Brain pericyte (primary cell): ENCODE results near the gene CBR3.

ENCODE experiments used
- DNase-seq: peaks from one replicate; pipeline ENCODE4 v3.0.0-alpha.2; 2012; ENCODE audit warnings: low read depth, low spot score

The CBR3 gene

DNA sequence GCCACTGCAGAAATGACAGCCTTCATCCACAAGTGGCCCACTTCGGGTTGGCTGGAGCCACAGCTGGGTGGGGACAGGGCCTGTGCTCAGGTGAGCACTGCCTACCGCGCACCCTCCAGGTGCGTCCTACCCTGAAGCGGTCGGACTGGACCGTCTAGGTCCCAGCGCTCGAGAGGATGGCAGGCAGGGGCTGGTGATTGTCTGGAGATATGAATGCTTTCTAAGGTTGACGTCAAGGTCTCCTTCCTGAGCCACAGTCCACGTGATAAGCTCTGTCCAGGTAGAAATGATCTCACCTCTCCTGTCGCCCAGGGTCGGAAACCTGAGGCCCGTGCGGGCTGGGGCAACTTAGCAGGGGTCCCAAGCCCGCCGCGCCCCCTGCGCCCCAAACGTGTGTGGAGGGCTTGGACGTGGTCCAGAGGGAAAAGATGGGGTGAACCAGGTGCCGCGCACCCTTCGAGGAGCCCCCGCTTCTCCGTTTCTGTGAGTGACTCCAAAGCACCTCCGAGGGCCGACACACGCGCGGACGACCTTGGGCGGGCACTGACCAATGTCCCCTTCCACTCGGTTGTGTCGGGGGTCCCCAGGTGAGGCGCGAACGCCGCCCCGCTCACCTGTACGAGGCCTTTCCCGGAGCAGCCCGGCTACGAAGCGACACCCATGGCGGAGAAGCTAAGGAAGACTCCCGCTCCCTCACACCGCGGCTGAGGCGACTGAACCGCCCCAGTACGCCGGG is 20.9 kb downstream of the CBR3 start:
- no peak for DNase-seq

DNA sequence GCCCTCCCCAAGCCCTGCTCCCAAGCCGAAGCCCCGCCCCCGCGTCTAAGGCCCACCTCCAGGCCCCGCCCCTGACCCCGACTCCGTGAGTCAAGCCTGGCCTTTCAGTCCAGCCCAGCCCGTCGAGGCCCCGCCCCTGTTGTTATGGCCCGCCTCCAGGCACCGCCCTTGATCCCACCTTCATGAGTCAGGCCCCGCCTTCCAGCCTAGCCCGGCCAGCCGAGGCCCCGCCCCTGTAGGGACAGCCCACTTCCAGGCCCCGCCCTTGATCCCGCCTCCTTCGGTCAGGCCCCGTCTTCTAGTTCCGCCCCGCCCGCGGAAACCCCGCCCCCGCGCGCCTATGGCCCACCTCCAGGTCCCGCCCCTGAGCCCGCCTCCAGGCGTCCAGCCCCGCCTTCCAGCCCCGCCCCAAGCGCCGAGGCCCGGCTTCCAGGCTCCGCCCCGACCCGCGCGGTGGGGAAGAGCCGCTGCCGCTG is 21.5 kb downstream of the CBR3 start:
- DNase-seq = peak; percentile 98

DNA sequence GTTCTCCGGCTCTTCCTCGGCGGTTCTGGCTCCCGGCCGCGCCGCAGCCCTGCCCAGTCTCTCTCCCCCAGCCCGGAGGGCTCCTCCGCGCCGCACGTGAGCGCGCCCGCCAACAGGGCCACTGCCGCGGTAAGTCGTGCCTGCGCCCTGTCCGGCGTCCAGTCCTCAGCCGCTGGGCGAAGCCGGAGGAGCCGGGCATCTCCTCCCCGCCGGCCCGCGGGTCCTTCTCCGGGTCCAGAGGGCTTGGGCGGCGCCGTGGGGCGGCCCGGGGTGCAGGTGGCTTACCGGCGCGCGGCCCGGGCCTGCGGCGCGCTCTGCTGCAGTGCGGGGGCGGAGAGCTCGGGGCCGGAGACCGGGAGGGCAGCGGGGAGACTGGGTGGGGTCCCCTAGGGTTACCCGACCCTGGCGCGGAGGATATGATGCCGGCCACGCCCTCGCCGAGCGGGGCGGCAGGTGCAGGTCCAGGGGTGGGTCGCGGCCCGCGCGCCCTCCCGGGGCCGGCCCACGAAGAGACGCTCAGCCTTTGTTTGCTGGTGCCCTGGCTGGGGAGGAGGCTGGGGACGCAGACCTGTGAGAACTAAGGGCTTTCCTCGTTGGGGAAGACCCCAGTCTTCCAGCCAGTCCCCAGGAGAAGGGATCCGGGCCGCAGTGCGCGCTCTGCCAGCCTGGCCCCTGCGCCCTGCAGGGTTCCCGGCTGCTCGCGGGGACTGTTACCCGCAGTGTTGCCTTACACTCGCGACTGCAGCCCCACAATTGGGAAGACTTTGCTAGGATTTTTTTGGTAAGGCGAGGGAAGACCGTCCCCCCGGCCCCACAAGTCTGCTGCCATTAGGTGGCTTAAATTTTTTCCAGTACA is 22.2 kb downstream of the CBR3 start, which contains the start of gene DOP1B:
DOP1B (plus strand) TSS at position 10 of the 856 bp plus-strand sequence. CDS start 7,910 bp downstream, outside the sequence.
- DNase-seq = no peak

DNA sequence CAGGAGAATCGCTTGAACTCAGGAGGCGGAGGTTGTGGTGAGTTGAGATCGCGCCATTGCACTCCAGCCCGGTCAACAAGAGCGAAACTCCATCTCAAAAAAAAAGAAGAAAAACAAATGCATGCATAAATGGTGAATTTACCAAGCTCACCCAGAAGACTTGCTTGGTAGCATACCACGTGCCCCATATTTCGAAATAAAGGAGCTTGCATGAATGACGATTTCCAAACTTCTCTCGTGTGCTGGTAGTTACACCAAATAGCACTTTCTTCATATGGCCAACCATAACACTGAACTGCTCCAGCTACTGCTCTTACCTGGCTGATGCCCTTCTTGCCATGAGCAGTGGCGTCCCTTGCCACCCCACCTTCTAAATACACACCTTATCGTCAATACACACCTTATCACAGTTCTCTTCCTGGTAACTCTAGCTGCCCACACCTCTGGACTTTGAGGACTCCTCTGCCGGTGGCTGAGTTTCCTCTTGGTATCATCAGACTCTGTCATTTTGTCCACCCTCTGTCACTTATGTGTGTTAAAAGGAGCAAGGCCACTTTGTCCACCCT is 24.6 kb downstream of the CBR3 start:
- DNase-seq = no peak

DNA sequence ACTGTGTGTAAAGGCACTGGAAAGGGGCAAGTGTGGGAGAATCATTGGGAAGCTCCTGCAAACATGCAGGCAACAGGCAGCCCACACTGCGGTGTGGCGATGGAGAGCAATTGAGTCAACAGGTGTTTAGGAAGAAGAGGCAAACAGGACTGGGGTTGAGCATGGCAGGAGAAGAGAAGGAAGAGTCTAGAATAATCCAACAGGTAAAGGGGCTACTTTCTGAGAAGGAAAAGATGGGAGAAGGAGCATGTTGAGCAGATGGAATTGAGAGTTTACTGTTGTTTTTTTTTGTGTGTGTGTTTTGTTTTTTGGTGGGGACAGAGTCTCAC is 25.9 kb downstream of the CBR3 start:
- no peak for DNase-seq

DNA sequence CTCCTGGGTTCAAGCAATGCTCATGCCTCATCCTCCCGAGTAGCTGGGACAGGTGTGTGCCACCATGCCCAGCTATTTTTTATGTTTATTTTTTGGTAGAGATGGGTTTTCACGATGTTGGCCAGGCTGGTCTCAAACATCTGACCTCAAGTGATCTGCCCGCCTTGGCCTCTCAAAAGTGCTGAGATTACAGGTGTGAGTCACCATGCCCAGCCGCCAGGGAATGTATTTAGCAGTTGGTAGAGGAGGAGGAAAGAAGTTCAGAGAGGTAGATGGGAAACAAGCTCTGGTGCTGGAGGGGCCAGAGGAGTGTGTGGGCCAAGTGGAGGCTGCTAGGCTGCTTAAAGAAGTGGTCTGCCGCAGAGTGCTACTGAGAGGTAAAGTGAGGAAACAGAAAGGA is 27.8 kb downstream of the CBR3 start:
- DNase-seq = no peak

DNA sequence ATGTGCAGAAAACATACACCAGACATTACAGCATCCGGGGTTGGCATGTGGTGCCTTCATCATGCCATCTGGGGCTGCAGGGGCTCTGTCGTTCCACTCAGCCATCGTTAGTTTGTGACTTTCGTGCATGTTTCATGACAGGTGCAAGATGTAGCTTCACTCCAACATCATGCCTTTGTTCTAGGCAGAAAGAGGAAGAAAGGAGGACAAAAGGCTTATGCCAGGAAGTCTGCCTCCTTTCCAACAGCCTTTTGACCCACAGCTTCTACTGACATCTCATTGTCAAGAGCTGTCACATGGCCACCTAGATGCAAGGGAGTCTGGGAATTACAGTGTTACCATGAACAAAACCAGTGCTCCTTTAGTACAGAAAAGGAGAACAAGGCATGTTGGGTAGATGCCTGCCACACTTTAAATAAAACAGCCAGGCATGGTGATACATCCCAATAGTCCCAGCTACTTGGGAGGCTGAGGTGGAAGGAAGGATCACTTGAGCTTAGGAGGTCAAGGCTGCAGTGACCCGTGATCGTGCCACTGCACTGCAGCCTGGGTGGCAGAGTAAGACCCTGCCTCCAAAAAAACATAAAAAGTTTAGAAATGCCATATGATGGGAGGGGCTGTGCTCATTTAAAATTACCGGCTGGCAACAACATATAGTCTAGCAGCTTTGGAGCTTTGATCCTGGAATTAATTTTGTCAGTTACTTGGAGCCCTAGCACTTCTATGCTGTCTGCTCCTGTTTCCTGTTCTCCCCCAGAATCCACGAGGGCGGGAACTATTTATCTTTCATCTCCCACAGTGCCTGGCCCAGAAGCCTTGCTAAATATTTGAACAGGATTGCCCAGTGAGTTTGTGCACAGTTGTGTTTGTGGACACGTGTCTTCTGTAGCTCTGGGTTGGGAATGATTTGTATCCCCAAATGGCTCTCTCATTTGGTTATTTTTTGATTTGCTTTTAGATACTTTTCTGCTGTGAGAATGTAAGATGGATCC is 29.2 kb downstream of the CBR3 start:
- DNase-seq = no peak

DNA sequence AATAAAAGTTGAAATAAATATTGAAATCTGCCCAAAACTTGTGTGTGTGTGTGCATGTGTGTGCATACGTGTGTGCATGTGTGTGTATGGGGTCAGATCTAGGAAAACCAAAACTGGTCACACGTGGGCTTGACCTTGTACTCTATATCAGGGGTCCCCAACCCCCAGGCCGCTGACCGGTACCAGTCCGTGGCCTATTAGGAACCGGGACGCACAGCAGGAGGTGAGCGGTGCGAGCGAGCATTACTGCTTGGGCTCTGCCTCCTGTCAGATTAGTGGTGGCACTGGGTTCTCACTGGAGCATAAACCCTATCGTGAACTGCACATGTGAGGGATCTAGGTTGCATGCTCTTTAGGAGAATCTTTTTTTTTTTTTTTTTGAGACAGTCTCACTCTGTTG is 30.5 kb downstream of the CBR3 start:
- DNase-seq = no peak

DNA sequence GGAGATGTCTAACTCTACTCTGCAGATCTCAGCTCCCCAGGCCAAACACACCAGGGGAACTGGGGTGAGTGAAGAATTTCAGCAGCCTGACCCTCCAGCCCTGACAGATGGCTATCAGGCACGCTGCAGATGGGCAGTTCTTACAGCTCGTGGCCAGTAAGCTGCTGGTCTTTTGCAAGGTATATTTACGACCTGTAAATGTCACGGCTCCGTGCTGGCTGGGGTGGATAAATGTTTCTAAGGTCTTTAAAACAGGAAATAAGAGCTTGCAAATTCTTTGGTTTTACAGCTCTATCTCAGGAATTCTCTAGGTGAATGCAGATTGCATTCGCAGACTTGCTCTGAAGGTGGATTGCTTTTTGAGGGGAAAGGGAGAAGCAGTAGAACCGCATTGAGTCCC is 31.8 kb downstream of the CBR3 start:
- DNase-seq = no peak

DNA sequence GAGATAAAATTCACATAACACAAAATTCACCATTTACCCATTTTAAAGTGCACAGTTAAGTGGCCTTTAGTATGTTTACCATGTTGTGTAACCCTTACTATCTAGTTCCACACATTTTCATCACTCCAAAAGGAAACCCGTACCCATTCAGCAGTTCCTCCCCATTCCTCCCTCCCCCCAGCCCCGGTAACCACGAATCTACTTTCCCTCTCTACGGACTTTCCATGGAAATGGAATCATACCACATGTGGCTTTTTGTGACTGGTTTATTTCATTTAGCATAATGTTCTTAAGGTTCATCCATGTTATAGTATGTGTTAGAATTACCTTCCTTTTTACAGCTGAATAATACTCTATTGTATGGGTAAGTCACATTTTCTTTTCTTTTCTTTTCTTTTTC is 32.7 kb downstream of the CBR3 start:
- DNase-seq = no peak

DNA sequence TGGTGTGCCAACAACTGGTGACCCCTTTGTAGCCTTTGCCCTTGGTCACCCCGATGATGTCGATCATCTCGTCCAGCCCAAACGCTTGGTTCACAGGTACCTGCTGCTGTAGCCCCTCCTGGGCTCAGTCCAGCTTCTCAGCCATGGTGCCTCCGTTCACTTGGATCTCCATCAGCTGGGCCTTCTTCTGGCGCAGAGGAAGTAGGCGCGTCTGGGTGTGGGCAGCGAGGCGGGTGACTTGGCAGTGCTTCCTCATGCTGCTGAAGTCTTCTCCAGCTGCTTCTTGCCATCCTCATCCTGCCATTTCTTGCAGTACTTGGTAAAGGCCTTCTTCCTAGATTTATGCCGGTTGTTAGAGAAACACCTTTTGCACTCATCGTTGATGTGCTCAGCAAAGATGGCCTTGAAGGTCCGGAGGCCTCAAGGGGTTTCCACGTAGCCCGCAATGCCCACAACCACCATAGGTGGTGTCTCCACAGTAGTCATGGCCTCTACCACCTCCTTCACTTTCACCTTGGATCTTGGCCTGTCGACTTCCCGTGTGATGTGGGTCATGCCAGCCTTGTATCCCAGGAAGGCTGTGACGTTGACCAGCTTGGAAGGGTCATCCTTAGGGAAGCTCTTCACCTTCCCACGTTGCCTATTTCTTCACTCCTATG is 34.7 kb downstream of the CBR3 start:
- no peak for DNase-seq

DNA sequence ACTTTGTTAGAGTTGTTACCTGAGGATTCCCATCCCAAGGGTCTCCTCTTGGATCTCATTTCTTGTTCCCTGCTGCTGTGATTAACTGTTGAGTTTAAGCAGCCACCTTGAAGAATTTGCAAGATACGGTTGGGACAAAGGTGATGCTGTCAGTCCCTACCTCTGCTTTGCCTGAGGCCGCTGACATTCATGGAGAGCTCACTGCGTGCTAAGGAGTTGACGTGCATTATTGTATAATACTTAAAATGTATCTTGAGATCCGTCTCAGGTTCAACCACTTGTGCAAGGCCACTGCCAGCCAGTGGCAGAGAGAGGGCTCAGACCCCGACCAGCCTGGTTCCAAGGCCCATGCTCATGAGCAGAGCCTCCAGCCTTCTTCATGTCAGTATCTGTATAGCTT is 35.9 kb downstream of the CBR3 start:
- DNase-seq = no peak

DNA sequence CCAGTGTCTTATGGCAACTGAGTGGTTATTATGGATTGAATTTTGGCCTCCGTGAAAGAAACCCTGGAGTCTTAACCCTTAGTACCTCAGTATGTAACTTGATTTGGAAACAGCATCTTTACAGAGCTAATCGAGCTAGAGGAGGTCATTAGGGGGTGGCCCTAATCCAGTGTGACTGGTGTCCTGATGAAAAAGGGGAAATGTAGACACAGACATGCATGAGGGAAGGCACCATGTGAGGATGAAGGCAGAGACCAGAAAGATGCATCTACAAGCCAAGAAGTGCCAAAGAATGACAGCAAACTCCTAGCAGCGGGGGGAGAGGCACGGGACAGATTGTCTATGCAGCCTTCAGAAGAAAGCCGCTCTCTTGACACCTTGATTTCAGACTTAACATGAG is 36.5 kb downstream of the CBR3 start:
- no peak for DNase-seq

DNA sequence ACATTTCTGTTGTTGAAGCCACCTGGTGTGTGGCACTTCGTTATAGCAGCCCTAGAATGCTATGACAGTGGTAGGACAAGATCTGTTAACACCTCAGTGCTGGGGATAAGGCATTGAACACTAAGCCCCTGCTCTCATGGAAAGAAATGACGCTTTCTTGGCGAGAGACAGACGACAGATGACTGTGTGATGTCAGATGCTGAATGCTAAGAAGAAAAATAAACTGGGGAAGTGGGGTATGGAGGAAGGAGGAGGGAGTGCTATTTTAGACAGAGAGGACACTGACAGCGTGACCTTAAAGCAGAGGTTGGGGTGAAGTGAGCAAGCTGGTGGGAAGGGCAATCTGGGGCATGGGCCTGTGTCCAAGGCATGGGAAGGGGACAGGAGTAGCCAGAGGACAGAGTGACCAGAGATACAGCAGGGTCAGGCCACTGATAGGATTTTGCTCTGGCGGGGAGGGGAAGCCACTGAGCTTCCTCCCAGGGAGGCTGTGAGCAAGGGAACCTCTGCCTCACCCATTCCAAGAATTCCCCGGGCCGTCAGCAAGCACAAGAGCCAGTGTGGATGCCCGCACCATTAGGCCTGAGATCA is 37.0 kb downstream of the CBR3 start:
- no peak for DNase-seq

DNA sequence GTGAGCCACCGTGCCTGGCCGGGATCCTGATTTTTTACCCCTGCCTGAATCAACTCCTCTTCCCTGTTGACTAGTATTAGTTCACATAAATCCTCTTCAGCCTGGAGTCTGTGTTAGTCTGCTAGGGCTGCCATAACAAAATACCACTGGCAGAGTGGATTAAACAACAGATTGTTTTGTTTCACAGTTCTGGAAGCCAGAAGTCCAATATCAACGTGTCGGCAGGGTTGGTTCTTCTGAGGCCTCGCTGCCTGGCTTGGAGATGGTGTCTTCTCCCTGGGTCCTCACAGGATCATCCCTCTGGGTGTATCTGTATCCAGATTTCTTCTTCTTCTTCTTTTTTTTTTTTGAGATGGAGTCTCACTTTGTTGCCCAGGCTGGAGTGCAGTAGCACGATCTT is 39.9 kb downstream of the CBR3 start:
- DNase-seq = no peak

DNA sequence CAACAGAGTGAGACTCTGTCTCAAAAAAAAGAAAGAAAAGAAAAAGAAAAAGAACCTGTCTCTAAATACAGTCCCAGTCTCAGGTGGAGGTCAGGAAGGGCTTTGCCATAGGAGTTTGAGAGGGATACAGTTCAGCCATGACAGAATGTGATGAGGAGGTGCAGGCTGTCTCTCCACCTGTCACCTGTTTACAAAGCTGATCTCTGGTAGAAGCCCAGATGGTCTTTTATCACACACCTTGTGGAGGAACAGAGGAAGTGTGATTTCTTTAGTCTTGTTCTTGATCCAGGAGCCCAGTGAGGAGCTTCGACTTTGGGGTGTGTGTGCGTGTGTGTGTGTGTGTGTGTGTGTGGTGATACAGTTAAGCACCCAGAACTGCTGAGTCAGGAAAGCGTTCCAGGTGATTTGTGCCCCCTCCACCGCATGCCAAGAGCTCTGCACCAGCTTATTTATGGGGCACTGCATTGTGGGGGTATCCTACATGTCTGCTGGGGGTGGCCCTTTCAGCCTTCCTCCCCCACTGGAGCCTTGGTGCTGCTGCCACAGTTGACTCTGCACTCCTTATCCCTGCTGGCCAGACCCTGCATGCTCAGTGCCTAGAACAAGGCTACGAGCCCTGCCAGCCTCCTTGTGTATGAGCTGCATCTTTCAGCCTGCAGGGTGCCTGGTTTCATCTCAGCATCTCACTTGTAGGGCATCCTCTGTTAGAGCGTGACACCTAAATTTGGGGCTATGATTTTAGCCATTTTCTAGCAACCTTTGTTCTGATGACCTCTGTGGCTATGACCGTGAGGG is 41.1 kb downstream of the CBR3 start:
- no peak for DNase-seq

DNA sequence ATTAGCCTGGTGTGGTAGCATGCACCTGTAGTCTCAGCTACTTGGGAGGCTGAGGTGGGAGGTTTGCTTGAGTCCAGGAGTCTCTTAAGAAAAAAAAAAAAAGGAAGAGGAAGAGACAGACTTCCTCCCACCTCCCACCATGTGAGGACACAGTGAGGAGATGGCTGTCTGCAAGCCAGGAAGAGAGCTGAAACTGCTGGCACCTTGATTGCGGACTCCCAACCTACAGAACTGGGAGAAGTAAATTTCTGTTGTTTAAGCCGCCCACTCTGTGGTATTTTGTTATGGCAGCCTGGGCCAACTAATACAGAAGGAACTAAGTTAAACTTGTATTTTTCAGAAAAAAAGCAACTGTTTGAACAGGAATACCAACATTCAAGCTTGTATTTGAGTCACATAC is 43.5 kb downstream of the CBR3 start:
- DNase-seq = no peak

DNA sequence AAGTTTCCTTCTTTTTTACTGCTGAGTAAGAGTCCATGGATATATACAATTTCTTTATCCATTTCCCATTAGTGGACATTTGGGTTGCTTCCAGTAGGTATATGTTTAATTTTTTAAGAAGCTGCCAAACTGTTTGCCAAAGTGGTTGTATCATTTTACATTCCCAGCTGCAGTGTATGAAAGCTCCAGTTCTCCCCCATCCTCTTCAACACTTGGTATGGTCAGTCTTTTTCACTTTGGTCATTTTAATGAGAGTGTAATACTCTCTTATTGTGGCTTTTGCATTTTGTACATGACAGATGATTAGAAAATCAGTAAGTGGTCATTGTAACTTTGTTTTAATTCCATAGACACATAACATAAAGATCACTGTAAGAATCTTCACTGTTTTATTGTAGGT is 44.3 kb downstream of the CBR3 start:
- no peak for DNase-seq

DNA sequence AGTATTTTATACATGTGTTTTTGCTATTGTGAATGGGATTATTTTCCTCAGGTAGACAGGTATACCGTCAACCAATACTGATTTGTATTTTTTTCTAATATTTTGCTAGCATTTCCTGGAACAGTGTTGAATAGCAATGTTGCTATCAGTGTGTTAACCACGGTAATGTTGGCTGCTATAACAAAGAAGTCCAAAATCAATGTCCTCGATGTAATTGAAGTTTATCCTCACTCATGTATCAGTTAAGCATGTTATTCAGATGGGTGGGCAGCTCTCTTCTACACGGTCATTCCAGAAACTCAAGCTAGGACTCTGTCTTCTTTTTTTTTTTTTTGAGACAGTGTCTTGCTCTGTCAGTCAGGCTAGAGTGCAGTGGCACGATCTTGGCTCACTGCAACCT is 46.1 kb downstream of the CBR3 start:
- DNase-seq = no peak
